22Rv1 (cell line): ENCODE measurements around the gene MYRIP.

Experiments
- H3K27ac ChIP-seq: fragments of 450-650 bp; 2 replicates; pipeline ENCODE4 v1.5.1; 2017
- ZFX ChIP-seq: fragments of 450-650 bp; IDR thresholded peaks from 2 replicates; pipeline ENCODE4 v1.6.1; 2017; ENCODE audit warnings: antibody characterized with exemption, borderline replicate concordance
- TF ChIP-seq, protein P1 (sequence below): fragments of 450-650 bp; IDR thresholded peaks from 2 replicates; pipeline ENCODE4 v1.5.1; 2017; ENCODE audit warnings: mild to moderate bottlenecking

Gene MYRIP

DNA sequence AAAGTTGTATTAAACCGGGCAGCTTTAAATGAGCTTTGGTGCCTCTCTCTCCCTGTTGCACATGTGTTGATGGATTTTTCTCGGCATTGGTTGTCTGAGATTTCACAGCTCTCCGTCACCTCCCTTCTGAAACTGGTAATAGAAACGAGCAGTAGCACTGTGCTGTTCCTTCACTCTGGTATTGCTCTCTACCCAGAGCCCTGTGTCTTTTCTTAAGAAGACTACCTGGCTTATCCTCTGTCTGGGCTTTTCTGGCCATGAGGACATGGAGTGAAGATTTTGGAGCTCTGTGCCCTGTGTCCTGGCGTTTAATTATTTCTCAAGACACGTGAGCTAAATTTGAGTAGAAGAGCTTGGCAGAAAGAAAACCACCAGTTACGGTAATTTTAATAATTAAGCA, 290.5 kb downstream of the MYRIP start:
- TF ChIP-seq, protein P1, sequence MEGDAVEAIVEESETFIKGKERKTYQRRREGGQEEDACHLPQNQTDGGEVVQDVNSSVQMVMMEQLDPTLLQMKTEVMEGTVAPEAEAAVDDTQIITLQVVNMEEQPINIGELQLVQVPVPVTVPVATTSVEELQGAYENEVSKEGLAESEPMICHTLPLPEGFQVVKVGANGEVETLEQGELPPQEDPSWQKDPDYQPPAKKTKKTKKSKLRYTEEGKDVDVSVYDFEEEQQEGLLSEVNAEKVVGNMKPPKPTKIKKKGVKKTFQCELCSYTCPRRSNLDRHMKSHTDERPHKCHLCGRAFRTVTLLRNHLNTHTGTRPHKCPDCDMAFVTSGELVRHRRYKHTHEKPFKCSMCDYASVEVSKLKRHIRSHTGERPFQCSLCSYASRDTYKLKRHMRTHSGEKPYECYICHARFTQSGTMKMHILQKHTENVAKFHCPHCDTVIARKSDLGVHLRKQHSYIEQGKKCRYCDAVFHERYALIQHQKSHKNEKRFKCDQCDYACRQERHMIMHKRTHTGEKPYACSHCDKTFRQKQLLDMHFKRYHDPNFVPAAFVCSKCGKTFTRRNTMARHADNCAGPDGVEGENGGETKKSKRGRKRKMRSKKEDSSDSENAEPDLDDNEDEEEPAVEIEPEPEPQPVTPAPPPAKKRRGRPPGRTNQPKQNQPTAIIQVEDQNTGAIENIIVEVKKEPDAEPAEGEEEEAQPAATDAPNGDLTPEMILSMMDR, result no peak
- no peak for TF ChIP-seq ZFX
- no peak overlapping the region for H3K27ac ChIP-seq

GRCh38 chr3:40102182-40102581, 292.8 kb downstream of the MYRIP start:
- H3K27ac ChIP-seq, result no peak overlapping the region
- TF ChIP-seq ZFX, result no peak
- TF ChIP-seq, protein P1, result no peak

- TF ChIP-seq, protein P1, result no peak
- TF ChIP-seq ZFX, result no peak
- no peak overlapping the region for H3K27ac ChIP-seq
These were observed 294.4 kb downstream of the MYRIP start for GRCh38 chr3:40103829-40104228.

- no peak overlapping the region for H3K27ac ChIP-seq
- no peak for TF ChIP-seq ZFX
- TF ChIP-seq, protein P1, result no peak
These were observed 295.0 kb downstream of the MYRIP start for GRCh38 chr3:40104441-40104840.

- H3K27ac ChIP-seq, result no peak overlapping the region
- TF ChIP-seq ZFX, result no peak
- TF ChIP-seq, protein P1, result no peak
These were observed 299.2 kb downstream of the MYRIP start for GRCh38 chr3:40108643-40109042.

- no peak for TF ChIP-seq ZFX
- TF ChIP-seq, protein P1, result peak; percentile 39
- H3K27ac ChIP-seq, result no peak overlapping the region
These were observed 300.5 kb downstream of the MYRIP start for GRCh38 chr3:40109641-40110490.

DNA sequence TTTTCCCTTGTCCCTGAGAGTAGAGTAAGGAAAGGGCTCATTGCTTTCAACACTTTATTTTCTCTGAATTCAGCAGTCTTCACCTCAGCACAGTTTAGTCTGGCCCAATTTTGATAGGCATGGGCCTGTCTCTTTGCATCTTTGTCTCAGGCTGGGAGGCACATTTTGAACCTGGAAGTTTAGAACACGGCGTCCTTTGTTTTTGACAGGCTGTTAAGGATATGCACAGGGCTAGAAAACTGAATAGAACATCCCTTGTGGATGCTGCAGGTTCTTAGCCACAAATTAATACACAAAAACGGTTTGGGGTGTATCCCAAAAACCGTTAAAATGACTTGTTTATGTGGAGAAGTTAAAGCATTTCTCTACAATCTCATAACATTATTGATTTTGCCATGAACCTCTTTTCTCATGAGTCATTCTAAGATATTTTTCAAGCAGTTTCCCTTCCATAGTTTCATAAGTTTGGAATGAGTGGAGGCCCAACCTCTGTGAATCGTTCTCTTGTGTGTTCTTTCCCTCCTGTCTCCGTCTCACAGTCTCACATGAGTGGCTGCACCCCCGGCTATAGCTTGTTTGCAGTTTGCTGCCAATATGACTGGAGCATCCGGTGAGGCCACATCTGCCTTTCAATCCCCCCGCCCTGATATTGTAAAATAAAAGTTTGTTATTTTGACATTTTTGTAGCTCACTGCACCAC, 307.2 kb downstream of the MYRIP start:
- no peak overlapping the region for H3K27ac ChIP-seq
- TF ChIP-seq, protein P1, result no peak
- TF ChIP-seq ZFX, result no peak
